ENCODE data around the gene ARL2BP. TPM values are rescaled to one million over a fixed set of nuclear protein-coding genes. Genes with fewer than 3 reads are reported as not detected.

The ARL2BP gene
- total and polyA plus RNA-seq, 4 donors: 13.4 to 33.6 (median 19.2) TPM

GRCh38 chr16:57283214-57283958 is 38.3 kb downstream of the ARL2BP start:
- no peak overlapping the region for H3K4me3 ChIP-seq (ENCODE audit: low read depth in 1 of 3, low read length in 3 of 3)
- 73% methylated on average over 24 of the region's 24 CpGs for WGBS
- no peaks in the 10 kb centered on the region for H3K36me3 ChIP-seq (ENCODE audit: control insufficient read depth in 4 of 4, insufficient read depth in 3 of 4, low read depth in 1 of 4, low read length in 3 of 4)
- H3K9me3 ChIP-seq (ENCODE audit: control insufficient read depth in 4 of 4, low read length in 3 of 4): no peaks in the 10 kb centered on the region
- no peak overlapping the region for H3K27ac ChIP-seq (ENCODE audit: low read depth in 1 of 2, low read length in 2 of 2)
- TF ChIP-seq JUND (IDR thresholded peaks at IDR 0.05) (no peak), REST (IDR thresholded peaks at IDR 0.05) (no peak)
- DNase-seq (ENCODE audit: low spot score): no peak
- no peak overlapping the region for H3K9ac ChIP-seq (ENCODE audit: low read depth in 1 of 2, low read length in 2 of 2)
- peaks cover 12 to 29% (median 18%) of the 10 kb centered on the region in 4 donors for H3K4me1 ChIP-seq (ENCODE audit: control insufficient read depth in 4 of 4, insufficient read depth in 4 of 4, low read length in 3 of 4)
- no peaks in the 10 kb centered on the region for H3K27me3 ChIP-seq (ENCODE audit: control insufficient read depth in 4 of 4, insufficient read depth in 4 of 4, low read length in 3 of 4)

GRCh38 chr16:57283959-57284208 is 38.8 kb downstream of the ARL2BP start:
- TF ChIP-seq HNF4G (IDR thresholded peaks at IDR 0.05) (no peak), SP1 (IDR thresholded peaks at IDR 0.05) (no peak), NR2F2 (IDR thresholded peaks at IDR 0.05) (no peak), EGR1 (IDR thresholded peaks at IDR 0.05; ENCODE audit: low read depth in 2 of 2) (no peak), TAF1 (conservative IDR thresholded peaks at IDR 0.05) (no peak), RAD21 (IDR thresholded peaks at IDR 0.05) (no peak), YY1 (IDR thresholded peaks at IDR 0.05) (no peak), ZBTB33 (IDR thresholded peaks at IDR 0.05) (no peak), ATF3 (IDR thresholded peaks at IDR 0.05) (no peak), FOXA2 (IDR thresholded peaks at IDR 0.05) (no peak), RXRA (IDR thresholded peaks at IDR 0.05) (no peak), FOXA1 (IDR thresholded peaks at IDR 0.05) (no peak), CTCF (IDR thresholded peaks at IDR 0.05; ENCODE audit: low read depth, low read length, missing input control) (no peak), GABPA (IDR thresholded peaks at IDR 0.05 in 1 of 2, conservative IDR thresholded peaks at IDR 0.05 in 1 of 2) (no peak), MAX (IDR thresholded peaks at IDR 0.05) (no peak), HNF4A (conservative IDR thresholded peaks at IDR 0.05) (no peak), JUND (IDR thresholded peaks at IDR 0.05) (no peak), REST (IDR thresholded peaks at IDR 0.05) (no peak)

More at GRCh38 chr16:57283959-57284208, 38.8 kb downstream of the ARL2BP start:
- Histone ChIP-seq H3K4me1 (ENCODE audit: control insufficient read depth in 4 of 4, insufficient read depth in 4 of 4, low read length in 3 of 4) (peaks cover 12 to 29% (median 18%) of the 10 kb centered on the region in 4 donors), H3K9ac (ENCODE audit: low read depth in 1 of 2, low read length in 2 of 2) (no peak overlapping the region), H3K9me3 (ENCODE audit: control insufficient read depth in 4 of 4, low read length in 3 of 4) (no peaks in the 10 kb centered on the region), H3K36me3 (ENCODE audit: control insufficient read depth in 4 of 4, insufficient read depth in 3 of 4, low read depth in 1 of 4, low read length in 3 of 4) (no peaks in the 10 kb centered on the region), H3K4me3 (ENCODE audit: low read depth in 1 of 3, low read length in 3 of 3) (peak overlapping the region in 2 of 3 donors; percentile 56 to 63), H3K27me3 (ENCODE audit: control insufficient read depth in 4 of 4, insufficient read depth in 4 of 4, low read length in 3 of 4) (no peaks in the 10 kb centered on the region), H3K27ac (ENCODE audit: low read depth in 1 of 2, low read length in 2 of 2) (no peak overlapping the region)
- WGBS: 34% methylated on average over 14 of the region's 14 CpGs
- DNase-seq (ENCODE audit: low spot score): no peak
